RWPE2 (cell line): ENCODE measurements around the gene PHF12.

Experiments used
- ATAC-seq: fragments of 200-7000 bp; cut with Tn5 transposase; 3 replicates; pipeline ENCODE4 v1.9.1; 2021; ENCODE audit warnings: low read depth
- DNase-seq: peaks from one replicate; pipeline ENCODE4 v3.0.0-alpha.2; 2020; ENCODE audit warnings: low spot score
- H3K27ac ChIP-seq: fragments of 450-650 bp; 2 replicates; pipeline ENCODE4 v1.5.1; 2017; ENCODE audit warnings: mild to moderate bottlenecking; ENCODE audit not compliant: poor library complexity, severe bottlenecking
- H3K27me3 ChIP-seq: fragments of 250-450 bp; sonication (Bioruptor Pico); 2 replicates; pipeline ENCODE4 v1.5.1; 2021; ENCODE audit warnings: mild to moderate bottlenecking, moderate library complexity; ENCODE audit not compliant: insufficient read depth, poor library complexity, severe bottlenecking
- H3K36me3 ChIP-seq: fragments of 250-450 bp; sonication (Bioruptor Pico); 2 replicates; pipeline ENCODE4 v1.5.1; 2020; ENCODE audit warnings: low read depth, mild to moderate bottlenecking, moderate library complexity
- H3K4me1 ChIP-seq: fragments of 250-450 bp; sonication (Bioruptor Pico); 2 replicates; pipeline ENCODE4 v1.5.1; 2021; ENCODE audit warnings: mild to moderate bottlenecking, moderate library complexity; ENCODE audit not compliant: insufficient read depth, poor library complexity, severe bottlenecking
- H3K4me3 ChIP-seq: fragments of 250-450 bp; sonication (Bioruptor Pico); 2 replicates; pipeline ENCODE4 v1.5.1; 2021; ENCODE audit warnings: mild to moderate bottlenecking, moderate library complexity; ENCODE audit not compliant: severe bottlenecking
- H3K9me3 ChIP-seq: fragments of 250-450 bp; sonication (Bioruptor Pico); 2 replicates; pipeline ENCODE4 v1.5.1; 2021; ENCODE audit warnings: mild to moderate bottlenecking, moderate library complexity; ENCODE audit not compliant: severe bottlenecking
- TF ChIP-seq, protein P1 (sequence below): fragments of 450-650 bp; IDR thresholded peaks from one replicate; pipeline ENCODE4 v1.5.1; 2017; ENCODE audit warnings: mild to moderate bottlenecking, moderate library complexity; ENCODE audit not compliant: poor library complexity, severe bottlenecking

The PHF12 gene

DNA sequence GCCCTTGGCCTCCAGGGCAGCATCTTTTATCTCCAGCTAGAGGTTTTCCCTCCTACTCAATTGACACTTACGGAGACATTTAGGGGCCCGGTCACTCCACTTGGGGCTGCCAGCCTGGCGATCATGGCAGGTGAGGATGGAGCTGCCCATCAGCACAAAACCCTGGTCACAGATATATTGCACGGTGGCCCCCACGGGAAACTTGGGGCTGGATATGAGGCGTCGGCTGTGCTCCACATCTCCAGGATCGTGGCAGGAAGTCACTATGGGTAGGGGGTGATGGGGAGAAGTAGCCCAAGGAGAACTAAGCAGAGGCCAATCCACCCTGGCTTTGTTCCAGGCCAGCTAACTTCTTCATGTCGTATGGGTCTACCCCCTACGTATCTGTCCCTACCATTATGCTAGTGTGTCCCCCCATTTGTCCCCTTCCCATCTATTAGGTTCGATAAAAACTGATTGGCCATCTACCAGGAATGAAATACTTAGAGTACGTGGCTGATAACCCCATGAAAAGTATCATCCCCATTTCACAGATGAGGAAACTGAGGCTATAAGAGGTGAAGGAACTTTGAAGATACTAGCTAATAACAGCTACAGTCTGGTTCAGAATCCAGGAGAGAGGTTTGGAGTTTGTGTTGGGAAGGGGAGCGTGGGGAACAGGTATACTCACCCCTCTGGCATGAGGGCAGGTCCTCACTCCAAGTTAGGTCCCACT, 6.1 kb upstream of the PHF12 start:
- Histone ChIP-seq H3K4me3 (no peak overlapping the region), H3K36me3 (no peaks in the 10 kb centered on the region), H3K9me3 (no peaks in the 10 kb centered on the region), H3K4me1 (no peaks in the 10 kb centered on the region), H3K27ac (no peak overlapping the region), H3K27me3 (no peaks in the 10 kb centered on the region)
- DNase-seq (no peak), ATAC-seq (no peak)
- TF ChIP-seq, protein P1, sequence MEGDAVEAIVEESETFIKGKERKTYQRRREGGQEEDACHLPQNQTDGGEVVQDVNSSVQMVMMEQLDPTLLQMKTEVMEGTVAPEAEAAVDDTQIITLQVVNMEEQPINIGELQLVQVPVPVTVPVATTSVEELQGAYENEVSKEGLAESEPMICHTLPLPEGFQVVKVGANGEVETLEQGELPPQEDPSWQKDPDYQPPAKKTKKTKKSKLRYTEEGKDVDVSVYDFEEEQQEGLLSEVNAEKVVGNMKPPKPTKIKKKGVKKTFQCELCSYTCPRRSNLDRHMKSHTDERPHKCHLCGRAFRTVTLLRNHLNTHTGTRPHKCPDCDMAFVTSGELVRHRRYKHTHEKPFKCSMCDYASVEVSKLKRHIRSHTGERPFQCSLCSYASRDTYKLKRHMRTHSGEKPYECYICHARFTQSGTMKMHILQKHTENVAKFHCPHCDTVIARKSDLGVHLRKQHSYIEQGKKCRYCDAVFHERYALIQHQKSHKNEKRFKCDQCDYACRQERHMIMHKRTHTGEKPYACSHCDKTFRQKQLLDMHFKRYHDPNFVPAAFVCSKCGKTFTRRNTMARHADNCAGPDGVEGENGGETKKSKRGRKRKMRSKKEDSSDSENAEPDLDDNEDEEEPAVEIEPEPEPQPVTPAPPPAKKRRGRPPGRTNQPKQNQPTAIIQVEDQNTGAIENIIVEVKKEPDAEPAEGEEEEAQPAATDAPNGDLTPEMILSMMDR: no peak

DNA sequence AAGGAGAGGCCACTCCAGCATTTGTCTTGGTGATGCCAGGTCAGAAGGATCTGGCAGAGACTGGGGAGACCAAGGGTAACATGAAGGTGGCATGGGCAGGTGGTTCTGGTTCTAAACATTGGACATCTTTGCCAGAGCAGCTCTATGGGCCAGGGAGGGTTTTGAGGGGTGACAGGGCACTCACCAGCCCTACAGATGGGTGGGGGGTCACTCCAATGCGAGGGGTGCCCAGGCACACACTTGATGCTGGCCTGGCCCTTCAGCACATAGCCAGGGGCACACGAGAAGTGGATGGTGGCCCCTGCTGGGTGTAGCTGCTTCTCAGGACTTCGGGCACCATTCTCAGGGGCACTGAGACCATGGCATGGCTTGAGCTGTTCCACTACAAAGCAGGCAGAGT, 5.5 kb upstream of the PHF12 start:
- DNase-seq (no peak), ATAC-seq (no peak)
- no peak overlapping the region for H3K4me3 ChIP-seq
- H3K27ac ChIP-seq: no peak overlapping the region
- H3K4me1 ChIP-seq: no peaks in the 10 kb centered on the region
- no peaks in the 10 kb centered on the region for H3K9me3 ChIP-seq
- H3K36me3 ChIP-seq: no peaks in the 10 kb centered on the region
- TF ChIP-seq, protein P1: no peak
- H3K27me3 ChIP-seq: no peaks in the 10 kb centered on the region

DNA sequence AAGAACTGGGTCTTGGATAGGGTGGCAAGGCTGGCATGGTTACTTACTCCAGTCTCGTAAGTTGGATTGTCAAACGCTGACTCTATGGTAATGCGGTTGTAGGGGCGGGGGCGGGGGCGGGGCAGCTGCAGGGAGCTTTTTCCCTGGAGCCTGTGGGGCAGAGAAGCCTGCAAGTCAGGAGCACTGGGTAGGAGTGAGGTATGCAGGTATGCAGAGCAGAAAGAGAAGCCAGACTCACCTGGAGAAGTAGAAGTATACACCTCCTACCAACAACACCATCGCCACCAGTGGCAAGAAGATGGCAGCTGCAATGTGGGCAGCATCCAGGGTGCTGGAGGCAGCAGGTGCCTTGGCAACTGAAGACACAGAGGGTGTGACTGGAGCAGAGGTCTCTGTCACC, 4.8 kb upstream of the PHF12 start:
- Histone ChIP-seq H3K9me3 (no peaks in the 10 kb centered on the region), H3K27me3 (no peaks in the 10 kb centered on the region), H3K4me3 (no peak overlapping the region), H3K4me1 (no peaks in the 10 kb centered on the region), H3K27ac (no peak overlapping the region), H3K36me3 (no peaks in the 10 kb centered on the region)
- TF ChIP-seq, protein P1: no peak
- DNase-seq (no peak), ATAC-seq (no peak)

DNA sequence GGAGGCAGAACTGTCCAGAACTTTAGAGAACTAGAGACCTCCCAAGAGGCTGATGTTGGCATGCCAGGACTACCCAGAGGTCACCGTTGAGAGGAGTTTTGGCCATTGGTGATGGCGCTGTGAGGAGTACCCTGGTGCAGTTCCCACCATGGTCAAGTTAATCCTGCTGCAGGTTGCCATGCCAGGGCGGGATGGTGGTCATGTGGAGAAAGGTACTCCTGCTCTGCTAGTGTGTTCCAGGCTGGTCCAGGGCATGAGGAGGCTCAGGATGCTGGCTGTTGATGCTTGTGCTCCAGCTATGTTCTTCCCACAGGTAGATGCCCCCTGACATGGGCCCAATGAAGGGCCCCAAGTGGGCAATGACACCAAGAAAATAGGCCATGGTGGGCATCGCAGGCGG, 4.1 kb upstream of the PHF12 start:
- DNase-seq (no peak), ATAC-seq (no peak)
- H3K9me3 ChIP-seq: no peaks in the 10 kb centered on the region
- H3K36me3 ChIP-seq: no peaks in the 10 kb centered on the region
- H3K4me3 ChIP-seq: no peak overlapping the region
- no peaks in the 10 kb centered on the region for H3K27me3 ChIP-seq
- H3K27ac ChIP-seq: no peak overlapping the region
- TF ChIP-seq, protein P1: no peak
- H3K4me1 ChIP-seq: no peaks in the 10 kb centered on the region

DNA sequence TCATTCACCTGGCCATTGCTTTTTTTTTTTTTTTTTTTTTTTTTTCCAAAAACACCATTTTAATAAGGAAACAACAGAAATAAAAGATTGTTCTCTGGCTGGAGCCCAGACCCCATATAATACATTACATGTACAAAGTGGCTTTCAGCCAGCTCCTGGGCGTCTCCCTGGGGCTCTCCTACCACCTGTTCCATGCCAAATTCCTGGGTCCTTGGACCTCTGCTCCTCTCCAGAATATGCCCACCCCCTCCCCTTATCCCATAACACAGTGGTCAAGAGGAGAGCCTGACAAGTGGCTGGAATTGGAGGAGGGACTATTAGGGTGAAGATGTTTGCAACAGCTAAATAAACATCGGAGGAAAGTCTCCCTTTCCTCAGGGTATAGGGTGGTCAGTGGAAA, 3.6 kb upstream of the PHF12 start:
- H3K27me3 ChIP-seq: no peaks in the 10 kb centered on the region
- H3K36me3 ChIP-seq: no peaks in the 10 kb centered on the region
- ATAC-seq: no peak
- H3K4me3 ChIP-seq: no peak overlapping the region
- TF ChIP-seq, protein P1: no peak
- H3K9me3 ChIP-seq: no peaks in the 10 kb centered on the region
- no peak overlapping the region for H3K27ac ChIP-seq
- no peaks in the 10 kb centered on the region for H3K4me1 ChIP-seq
- DNase-seq: no peak
